Left ventricle myocardium inferior (tissue), 1 donor: ENCODE measurements around the gene DYNLRB2. TPM values are rescaled to one million over a fixed set of nuclear protein-coding genes. Genes with fewer than 3 reads are reported as not detected.

Experiments
- DNase-seq: peaks from one replicate; pipeline ENCODE4 v3.0.0-alpha.2; 2020
- H3K27ac ChIP-seq: fragments of 200-600 bp; replicated peaks from 2 replicates; pipeline ENCODE4 v1.8.0; 2021
- H3K27me3 ChIP-seq: fragments of 200-600 bp; 2 replicates; pipeline ENCODE4 v1.8.0; 2021; ENCODE audit warnings: low read depth
- H3K36me3 ChIP-seq: fragments of 200-600 bp; 2 replicates; pipeline ENCODE4 v1.8.0; 2021
- H3K4me1 ChIP-seq: fragments of 200-600 bp; 2 replicates; pipeline ENCODE4 v1.8.0; 2021
- H3K4me3 ChIP-seq: fragments of 200-600 bp; 2 replicates; pipeline ENCODE4 v1.8.0; 2021; ENCODE audit warnings: mild to moderate bottlenecking, moderate library complexity
- H3K9me3 ChIP-seq: fragments of 200-600 bp; replicated peaks from 2 replicates; pipeline ENCODE4 v1.8.0; 2021
- intact Hi-C: fragments of 100-400 bp; cut with micrococcal nuclease; formaldehyde crosslinking; loops from one replicate; pipeline ENCODE4 v1.11.0; 2022
- total RNA-seq: library from RNA; stranded (reverse); fragmentation: NEBNext Ultra II Directional; extraction: Animal tissue kit (Norgen Biotek cat#: 25700); gene quantifications from one replicate; pipeline ENCODE4 v1.2.1, GENCODE V29; 2021
- TF ChIP-seq, protein P1 (sequence below): fragments of 200-600 bp; IDR thresholded peaks from 2 replicates; pipeline ENCODE4 v1.8.0; 2021; ENCODE audit warnings: antibody characterized with exemption, mild to moderate bottlenecking, borderline replicate concordance
- donor health status: DM: no; HTN: yes; CAD: no; lungs with severe emphysema.

Gene DYNLRB2
- total RNA-seq, 1 donor from 2014 or later, result not detected

DNA sequence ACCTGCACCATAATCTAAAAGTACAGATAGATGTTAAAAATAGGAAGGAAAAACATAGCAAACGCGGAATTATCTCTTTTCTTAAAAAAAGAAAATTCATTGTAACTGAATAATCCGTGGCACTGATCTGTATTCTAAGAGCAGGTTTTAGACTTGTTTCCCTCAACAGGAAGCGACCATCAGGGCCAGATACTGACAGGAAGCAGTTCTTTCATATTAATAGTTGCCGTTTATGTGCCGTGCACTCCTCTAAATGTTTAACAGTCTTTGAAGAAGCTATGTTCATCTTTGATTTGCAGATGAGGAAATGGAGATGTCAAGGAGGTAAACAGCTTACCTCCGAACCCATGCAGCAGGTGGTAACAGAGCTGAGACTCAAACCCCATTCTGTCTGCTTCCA is 23.6 kb downstream of the DYNLRB2 start:
- H3K4me3 ChIP-seq, result no peak overlapping the region
- no peak for DNase-seq
- TF ChIP-seq, protein P1, sequence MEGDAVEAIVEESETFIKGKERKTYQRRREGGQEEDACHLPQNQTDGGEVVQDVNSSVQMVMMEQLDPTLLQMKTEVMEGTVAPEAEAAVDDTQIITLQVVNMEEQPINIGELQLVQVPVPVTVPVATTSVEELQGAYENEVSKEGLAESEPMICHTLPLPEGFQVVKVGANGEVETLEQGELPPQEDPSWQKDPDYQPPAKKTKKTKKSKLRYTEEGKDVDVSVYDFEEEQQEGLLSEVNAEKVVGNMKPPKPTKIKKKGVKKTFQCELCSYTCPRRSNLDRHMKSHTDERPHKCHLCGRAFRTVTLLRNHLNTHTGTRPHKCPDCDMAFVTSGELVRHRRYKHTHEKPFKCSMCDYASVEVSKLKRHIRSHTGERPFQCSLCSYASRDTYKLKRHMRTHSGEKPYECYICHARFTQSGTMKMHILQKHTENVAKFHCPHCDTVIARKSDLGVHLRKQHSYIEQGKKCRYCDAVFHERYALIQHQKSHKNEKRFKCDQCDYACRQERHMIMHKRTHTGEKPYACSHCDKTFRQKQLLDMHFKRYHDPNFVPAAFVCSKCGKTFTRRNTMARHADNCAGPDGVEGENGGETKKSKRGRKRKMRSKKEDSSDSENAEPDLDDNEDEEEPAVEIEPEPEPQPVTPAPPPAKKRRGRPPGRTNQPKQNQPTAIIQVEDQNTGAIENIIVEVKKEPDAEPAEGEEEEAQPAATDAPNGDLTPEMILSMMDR, result no peak
- no peaks in the 10 kb centered on the region for H3K4me1 ChIP-seq
- H3K27me3 ChIP-seq, result peaks cover 74% of the 10 kb centered on the region
- H3K27ac ChIP-seq, result no peak overlapping the region
- no peaks in the 10 kb centered on the region for H3K36me3 ChIP-seq
- H3K9me3 ChIP-seq, result no peaks in the 10 kb centered on the region
- intact Hi-C loops, result no loop called here

DNA sequence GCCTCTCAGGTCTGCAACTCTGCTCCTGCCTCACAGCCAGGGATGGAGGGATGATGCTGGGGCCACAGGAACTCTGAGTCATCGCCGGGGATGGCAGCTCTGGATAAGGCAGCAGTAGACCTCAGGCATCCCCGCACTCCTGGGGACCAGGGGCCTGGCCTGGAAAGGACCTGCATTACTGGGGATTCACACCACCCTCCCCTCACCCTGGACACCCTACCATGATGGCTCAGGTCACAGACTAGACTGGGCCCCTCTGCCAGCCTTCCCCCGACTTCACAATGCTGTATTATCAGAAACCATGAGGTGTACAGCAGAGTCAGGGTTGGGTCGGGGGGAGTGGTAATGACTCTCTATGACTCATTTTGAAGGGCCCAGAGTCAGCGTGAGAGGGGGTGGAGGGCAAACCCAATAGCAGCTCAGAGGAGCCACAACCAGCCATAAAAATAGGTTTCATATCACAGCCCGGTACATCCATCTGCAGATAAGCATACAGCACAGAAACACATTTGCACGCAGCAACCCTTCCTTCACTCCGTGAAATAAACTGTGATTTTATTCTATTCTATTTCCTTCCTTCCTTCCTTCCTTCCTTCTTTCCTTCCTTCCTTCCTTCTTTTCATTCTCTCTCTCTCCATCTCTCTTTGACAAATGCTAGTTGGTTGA is 28.8 kb downstream of the DYNLRB2 start:
- Histone ChIP-seq H3K4me3 (no peak overlapping the region), H3K4me1 (no peaks in the 10 kb centered on the region), H3K27ac (no peak overlapping the region), H3K27me3 (peaks cover 45% of the 10 kb centered on the region), H3K36me3 (no peaks in the 10 kb centered on the region), H3K9me3 (no peaks in the 10 kb centered on the region)
- DNase-seq, result no peak
- intact Hi-C loops, result no loop called here
- TF ChIP-seq, protein P1, result no peak

- H3K27me3 ChIP-seq, result peaks cover 40% of the 10 kb centered on the region
- intact Hi-C loops, result no loop called here
- DNase-seq, result no peak
- TF ChIP-seq, protein P1, result no peak
- H3K4me3 ChIP-seq, result no peak overlapping the region
- no peaks in the 10 kb centered on the region for H3K4me1 ChIP-seq
- H3K9me3 ChIP-seq, result no peaks in the 10 kb centered on the region
- H3K27ac ChIP-seq, result no peak overlapping the region
- no peaks in the 10 kb centered on the region for H3K36me3 ChIP-seq
Measured at GRCh38 chr16:80570106-80570478, 29.3 kb downstream of the DYNLRB2 start.

- intact Hi-C loops, result no loop called here
- no peaks in the 10 kb centered on the region for H3K9me3 ChIP-seq
- H3K27ac ChIP-seq, result no peak overlapping the region
- no peak for DNase-seq
- no peak overlapping the region for H3K4me3 ChIP-seq
- TF ChIP-seq, protein P1, result no peak
- H3K27me3 ChIP-seq, result peaks cover 14% of the 10 kb centered on the region
- no peaks in the 10 kb centered on the region for H3K36me3 ChIP-seq
- H3K4me1 ChIP-seq, result no peaks in the 10 kb centered on the region
Measured at GRCh38 chr16:80573700-80574120, 32.9 kb downstream of the DYNLRB2 start.

DNA sequence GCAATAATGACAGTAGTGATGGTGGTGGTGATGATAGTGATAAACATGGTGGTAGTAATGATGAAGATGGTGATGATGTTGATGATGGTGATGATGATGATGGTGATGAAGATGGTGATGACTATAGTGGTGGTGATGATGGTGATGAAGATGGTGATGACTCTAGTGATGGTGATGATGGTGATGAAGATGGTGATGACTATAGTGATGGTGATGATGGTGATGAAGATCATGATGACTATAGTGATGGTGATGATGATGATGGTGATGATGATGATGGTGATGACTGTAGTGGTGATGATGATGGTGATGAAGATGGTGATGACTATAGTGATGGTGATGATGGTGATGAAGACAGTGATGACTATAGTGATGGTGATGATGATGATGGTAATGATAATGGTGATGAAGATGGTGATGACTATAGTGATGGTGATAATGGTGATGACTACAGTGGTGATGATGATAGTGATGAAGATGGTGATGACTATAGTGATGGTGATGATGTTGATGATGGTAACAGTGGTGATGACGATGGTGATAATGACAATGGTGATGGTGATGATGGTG is 35.6 kb downstream of the DYNLRB2 start:
- DNase-seq, result no peak
- Histone ChIP-seq H3K27me3 (peaks cover 3% of the 10 kb centered on the region), H3K4me3 (no peak overlapping the region), H3K9me3 (no peaks in the 10 kb centered on the region), H3K36me3 (no peaks in the 10 kb centered on the region), H3K4me1 (no peaks in the 10 kb centered on the region), H3K27ac (no peak overlapping the region)
- intact Hi-C loops, result no loop called here
- TF ChIP-seq, protein P1, result no peak
